Kidney epithelial cell (primary cell): ENCODE data around the gene PLEKHD1. TPM values are rescaled to one million over a fixed set of nuclear protein-coding genes. Genes with fewer than 3 reads are reported as not detected.

Experiments used
- DNase-seq: peaks from one replicate; pipeline ENCODE4 v3.0.0-alpha.2; 2010; ENCODE audit warnings: low read depth
- H3K27me3 ChIP-seq: 2 replicates; pipeline ENCODE4 v1.6.0; 2011; ENCODE audit warnings: low read length; ENCODE audit not compliant: control insufficient read depth, insufficient read depth
- H3K36me3 ChIP-seq: 2 replicates; pipeline ENCODE4 v1.5.1; 2011; ENCODE audit warnings: low read length; ENCODE audit not compliant: control insufficient read depth, insufficient read depth
- H3K4me3 ChIP-seq: 2 replicates; pipeline ENCODE4 v1.5.1; 2011; ENCODE audit warnings: low read depth, mild to moderate bottlenecking, control low read depth, low read length
- total RNA-seq: library from RNA; depleted of rRNA; stranded (reverse); fragments of >200 nt; gene quantifications from 2 replicates; pipeline ENCODE4 v1.2.3, GENCODE V29; 2015
- TF ChIP-seq, protein P1 (sequence below): IDR thresholded peaks from 2 replicates; pipeline ENCODE4 v1.5.1; 2011; ENCODE audit warnings: mild to moderate bottlenecking, moderate library complexity, low read length, control low read depth, inconsistent platforms; ENCODE audit not compliant: insufficient read depth, poor library complexity, severe bottlenecking

Gene PLEKHD1
- total RNA-seq, 1 donor from 2014 or later: 0.84 TPM

DNA sequence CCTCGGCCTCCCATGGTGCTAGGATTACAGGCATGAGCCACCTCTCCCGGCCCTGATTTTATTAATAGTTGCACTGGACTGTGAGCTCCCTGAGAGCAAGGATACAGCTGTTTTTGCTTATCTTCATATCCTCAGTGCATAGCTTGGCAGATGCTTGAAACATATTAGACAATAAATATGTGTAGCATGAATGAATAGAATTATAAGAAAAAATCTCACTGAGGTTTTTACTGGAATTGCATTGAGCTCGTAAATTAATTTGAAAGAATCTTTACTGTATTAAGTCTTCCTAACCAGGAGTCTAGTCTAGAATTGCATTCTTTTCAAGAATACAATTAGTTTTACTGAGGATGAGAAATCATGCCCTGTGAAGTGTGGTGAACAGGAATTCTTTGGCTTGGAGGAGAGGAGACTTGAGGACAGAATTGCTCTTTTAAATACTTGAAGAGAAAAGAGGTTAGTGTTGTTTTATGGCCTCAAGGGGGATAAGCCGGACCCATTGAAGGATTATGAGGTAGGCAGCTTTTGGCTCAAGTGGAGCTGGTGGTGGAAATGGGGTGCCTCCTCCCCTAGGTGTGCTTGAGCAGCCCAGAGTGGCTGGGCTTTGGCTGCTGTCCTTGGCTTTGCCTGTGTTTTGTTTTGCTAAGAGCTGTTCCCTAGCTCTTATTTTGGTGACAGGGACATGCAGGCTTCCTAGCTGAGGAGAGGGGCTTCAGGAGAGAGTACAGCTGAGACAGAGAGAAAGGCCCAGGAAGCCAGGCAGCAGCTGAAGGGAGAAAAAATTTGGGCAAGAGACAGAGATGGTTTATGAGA is 34.0 kb downstream of the PLEKHD1 start:
- no peaks in the 10 kb centered on the region for H3K27me3 ChIP-seq
- no peak overlapping the region for H3K4me3 ChIP-seq
- no peaks in the 10 kb centered on the region for H3K36me3 ChIP-seq
- TF ChIP-seq, protein P1, sequence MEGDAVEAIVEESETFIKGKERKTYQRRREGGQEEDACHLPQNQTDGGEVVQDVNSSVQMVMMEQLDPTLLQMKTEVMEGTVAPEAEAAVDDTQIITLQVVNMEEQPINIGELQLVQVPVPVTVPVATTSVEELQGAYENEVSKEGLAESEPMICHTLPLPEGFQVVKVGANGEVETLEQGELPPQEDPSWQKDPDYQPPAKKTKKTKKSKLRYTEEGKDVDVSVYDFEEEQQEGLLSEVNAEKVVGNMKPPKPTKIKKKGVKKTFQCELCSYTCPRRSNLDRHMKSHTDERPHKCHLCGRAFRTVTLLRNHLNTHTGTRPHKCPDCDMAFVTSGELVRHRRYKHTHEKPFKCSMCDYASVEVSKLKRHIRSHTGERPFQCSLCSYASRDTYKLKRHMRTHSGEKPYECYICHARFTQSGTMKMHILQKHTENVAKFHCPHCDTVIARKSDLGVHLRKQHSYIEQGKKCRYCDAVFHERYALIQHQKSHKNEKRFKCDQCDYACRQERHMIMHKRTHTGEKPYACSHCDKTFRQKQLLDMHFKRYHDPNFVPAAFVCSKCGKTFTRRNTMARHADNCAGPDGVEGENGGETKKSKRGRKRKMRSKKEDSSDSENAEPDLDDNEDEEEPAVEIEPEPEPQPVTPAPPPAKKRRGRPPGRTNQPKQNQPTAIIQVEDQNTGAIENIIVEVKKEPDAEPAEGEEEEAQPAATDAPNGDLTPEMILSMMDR: no peak
- DNase-seq: no peak

DNA sequence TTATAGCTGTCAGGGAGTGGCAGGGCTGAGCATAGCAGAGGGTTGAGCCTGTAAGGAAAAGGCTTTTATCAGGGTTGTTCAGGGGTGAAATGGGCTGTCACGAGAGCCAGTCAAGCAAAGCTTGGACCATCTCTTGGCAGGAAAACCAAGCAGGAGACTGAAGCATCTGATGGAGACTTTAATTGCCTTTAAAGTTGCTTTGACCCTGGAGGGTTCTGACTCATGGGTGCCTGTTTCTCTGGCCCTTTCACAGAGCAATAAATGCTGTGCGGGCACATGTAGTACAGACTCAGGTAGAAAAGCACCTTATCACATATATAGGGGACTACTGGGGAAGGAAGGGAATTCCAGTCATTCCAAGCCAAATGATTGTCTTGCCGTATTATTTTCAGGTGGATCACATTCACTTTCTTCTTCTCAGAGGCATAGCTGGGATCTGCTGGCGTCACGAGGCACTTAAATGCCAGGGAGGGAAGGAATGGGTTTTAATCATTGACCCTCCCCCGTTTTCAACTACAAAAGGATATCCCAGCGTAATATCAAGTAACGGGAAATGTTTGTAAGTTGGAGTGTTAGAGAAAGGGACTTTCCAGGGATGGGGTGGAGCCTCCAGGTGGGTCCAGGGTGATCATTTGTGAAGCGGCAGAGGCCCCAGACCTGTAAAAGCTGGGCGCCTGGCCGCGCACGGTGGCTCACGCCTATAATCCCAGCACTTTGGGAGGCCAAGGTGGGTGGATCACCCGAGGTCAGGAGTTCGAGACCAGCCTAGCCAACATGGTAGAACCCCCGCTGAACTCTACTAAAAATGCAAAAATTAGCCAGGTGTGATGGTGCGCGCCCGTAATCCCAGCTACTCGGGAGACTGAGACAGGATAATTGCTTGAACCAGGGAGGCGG is 34.9 kb downstream of the PLEKHD1 start:
- Histone ChIP-seq H3K4me3 (no peak overlapping the region), H3K27me3 (no peaks in the 10 kb centered on the region), H3K36me3 (no peaks in the 10 kb centered on the region)
- peak; percentile 74 for DNase-seq
- TF ChIP-seq, protein P1: no peak

DNA sequence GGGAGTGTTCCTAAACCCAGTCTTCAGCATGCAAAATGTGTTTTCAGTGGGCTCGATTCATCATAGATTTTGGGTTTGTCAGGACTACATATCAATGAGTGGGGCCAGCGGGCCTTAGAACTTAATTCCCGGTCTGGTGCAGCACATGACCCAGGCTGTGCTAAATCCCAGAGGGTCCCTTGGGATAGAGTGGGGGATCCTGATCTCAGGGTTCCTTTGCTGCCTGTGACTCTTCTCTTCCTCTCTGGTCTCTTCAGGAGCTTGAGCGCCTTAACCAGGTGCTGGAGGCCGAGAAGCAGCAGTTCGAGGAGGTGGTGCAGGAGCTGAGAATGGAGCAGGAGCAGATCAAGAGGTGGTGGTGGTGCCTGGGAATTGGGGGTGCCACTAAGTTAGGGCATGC is 37.5 kb downstream of the PLEKHD1 start:
- Histone ChIP-seq H3K36me3 (no peaks in the 10 kb centered on the region), H3K27me3 (peaks cover 3% of the 10 kb centered on the region), H3K4me3 (no peak overlapping the region)
- TF ChIP-seq, protein P1: no peak
- DNase-seq: no peak

DNA sequence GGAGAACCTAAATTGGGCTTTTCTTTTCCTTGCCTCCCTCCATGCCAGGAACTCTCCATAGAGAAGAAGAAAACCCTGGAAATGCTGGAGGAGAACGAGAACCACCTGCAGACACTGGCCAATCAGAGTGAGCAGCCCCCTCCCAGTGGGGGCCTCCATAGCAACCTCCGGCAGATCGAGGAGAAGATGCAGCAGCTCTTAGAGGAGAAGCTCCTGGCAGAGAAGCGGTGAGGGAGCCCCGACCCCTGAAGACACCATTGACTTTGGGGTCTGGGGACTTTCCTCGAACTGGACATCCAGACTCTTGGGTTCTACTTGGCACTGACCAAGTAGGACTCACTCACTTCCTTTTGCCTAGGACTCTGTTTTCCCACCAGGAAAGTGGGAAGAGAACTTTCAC is 41.4 kb downstream of the PLEKHD1 start:
- no peaks in the 10 kb centered on the region for H3K36me3 ChIP-seq
- peaks cover 14% of the 10 kb centered on the region for H3K27me3 ChIP-seq
- H3K4me3 ChIP-seq: no peak overlapping the region
- DNase-seq: no peak
- TF ChIP-seq, protein P1: no peak

DNA sequence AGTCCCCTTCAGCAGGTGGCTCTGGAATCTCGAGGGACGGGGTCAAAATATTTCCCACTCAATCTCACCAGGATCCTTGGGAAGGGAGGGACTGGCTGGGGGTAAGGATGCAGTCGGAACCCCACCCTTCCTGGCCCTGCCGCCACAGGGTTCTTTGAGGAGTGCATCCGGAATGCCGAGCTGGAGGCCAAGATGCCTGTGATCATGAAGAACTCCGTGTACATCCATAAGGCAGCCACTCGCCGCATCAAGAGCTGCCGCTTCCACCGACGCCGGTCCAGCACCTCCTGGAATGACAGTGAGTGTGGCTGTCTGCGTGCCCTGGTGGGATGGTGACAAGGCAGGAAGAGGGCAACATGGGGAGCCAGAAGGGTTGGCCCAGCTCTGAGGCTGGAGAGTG is 43.1 kb downstream of the PLEKHD1 start:
- H3K4me3 ChIP-seq: no peak overlapping the region
- DNase-seq: no peak
- TF ChIP-seq, protein P1: no peak
- H3K27me3 ChIP-seq: peaks cover 14% of the 10 kb centered on the region
- no peaks in the 10 kb centered on the region for H3K36me3 ChIP-seq
